ENCODE data around the gene STARD7.
"Not testable (repeated sequence)": the region's sequence is repeated elsewhere in the genome, so short reads cannot be mapped to it uniquely, and the experiment has no call there.

GRCh38 chr2:96257744-96258143 is 49.1 kb upstream of the STARD7 start:
- not testable (repeated sequence) for TF ChIP-seq CTCF (conservative IDR thresholded peaks at IDR 0.05; ENCODE audit: low read length); EZH2phosphoT487 (IDR thresholded peaks at IDR 0.05; ENCODE audit: borderline replicate concordance)

Measured in Loucy (cell line).